ENCODE results near the gene CORO2B. TPM values are rescaled to one million over a fixed set of nuclear protein-coding genes. Genes with fewer than 3 reads are reported as not detected.

CORO2B gene
- total RNA-seq, 2 experiments from 2014 or later = 0.09 to 0.11 TPM

- Mint-ChIP-seq H3K36me3 (ENCODE audit: low read depth) (no peaks in the 10 kb centered on the region), H3K4me1 (no peaks in the 10 kb centered on the region), H3K4me3 (no peak overlapping the region), H3K27ac (no peak overlapping the region), H3K27me3 (no peaks in the 10 kb centered on the region), H3K9me3 (ENCODE audit: low read depth) (no peaks in the 10 kb centered on the region)
- ChIA-PET CTCF (interaction anchor here (1.5 kb wide), 1 partner anchor 10 kb away, joined by 4 read pairs; no protein-coding TSS in a partner anchor), POLR2A (no interaction called here)
- ATAC-seq (no peak), DNase-seq (no peak)
- intact Hi-C loops (cut with DNase I, micrococcal nuclease) = no loop called here
Observed at GRCh38 chr15:68687136-68687735, 108.4 kb downstream of the CORO2B start.

GRCh38 chr15:68691705-68692104 lies 112.9 kb downstream of the CORO2B start:
- H3K27me3 Mint-ChIP-seq = no peaks in the 10 kb centered on the region
- H3K4me3 Mint-ChIP-seq = no peak overlapping the region
- peaks cover 10% of the 10 kb centered on the region for H3K4me1 Mint-ChIP-seq
- ChIA-PET POLR2A (no interaction called here), CTCF (interaction anchor here (1.9 to 2.9 kb wide), 2 partner anchors 17 to 185 kb away, joined by 9 read pairs; no protein-coding TSS in a partner anchor)
- DNase-seq (no peak), ATAC-seq (no peak)
- no peaks in the 10 kb centered on the region for H3K9me3 Mint-ChIP-seq (ENCODE audit: low read depth)
- H3K36me3 Mint-ChIP-seq (ENCODE audit: low read depth) = no peaks in the 10 kb centered on the region
- intact Hi-C loops (cut with DNase I, micrococcal nuclease) = no loop called here
- H3K27ac Mint-ChIP-seq = no peak overlapping the region

GRCh38 chr15:68693071-68693470 lies 114.3 kb downstream of the CORO2B start:
- no peaks in the 10 kb centered on the region for H3K36me3 Mint-ChIP-seq (ENCODE audit: low read depth)
- ATAC-seq (peak; percentile 39), DNase-seq (peak; percentile 12)
- H3K4me1 Mint-ChIP-seq = peaks cover 10% of the 10 kb centered on the region
- H3K27ac Mint-ChIP-seq = no peak overlapping the region
- no peaks in the 10 kb centered on the region for H3K27me3 Mint-ChIP-seq
- intact Hi-C loops (cut with DNase I, micrococcal nuclease) = no loop called here
- CTCF ChIA-PET = interaction anchor here (1.9 kb wide), 1 partner anchor 183 kb away, joined by 9 read pairs; no protein-coding TSS in a partner anchor
- H3K9me3 Mint-ChIP-seq (ENCODE audit: low read depth) = no peaks in the 10 kb centered on the region
- POLR2A ChIA-PET = no interaction called here
- no peak overlapping the region for H3K4me3 Mint-ChIP-seq

GRCh38 chr15:68694111-68694510 lies 115.3 kb downstream of the CORO2B start:
- H3K36me3 Mint-ChIP-seq (ENCODE audit: low read depth) = no peaks in the 10 kb centered on the region
- ATAC-seq (no peak), DNase-seq (no peak)
- ChIA-PET CTCF (no interaction called here), POLR2A (no interaction called here)
- intact Hi-C loops (cut with DNase I, micrococcal nuclease) = no loop called here
- no peaks in the 10 kb centered on the region for H3K9me3 Mint-ChIP-seq (ENCODE audit: low read depth)
- no peak overlapping the region for H3K4me3 Mint-ChIP-seq
- peaks cover 10% of the 10 kb centered on the region for H3K4me1 Mint-ChIP-seq
- no peak overlapping the region for H3K27ac Mint-ChIP-seq
- no peaks in the 10 kb centered on the region for H3K27me3 Mint-ChIP-seq

GRCh38 chr15:68695061-68695595 lies 116.3 kb downstream of the CORO2B start:
- intact Hi-C loops (cut with DNase I, micrococcal nuclease) = no loop called here
- no peak for DNase-seq
- ChIA-PET POLR2A (no interaction called here), CTCF (no interaction called here)
- Mint-ChIP-seq H3K4me3 (no peak overlapping the region), H3K27ac (no peak overlapping the region), H3K27me3 (no peaks in the 10 kb centered on the region), H3K9me3 (ENCODE audit: low read depth) (no peaks in the 10 kb centered on the region), H3K36me3 (ENCODE audit: low read depth) (no peaks in the 10 kb centered on the region), H3K4me1 (peaks cover 10% of the 10 kb centered on the region)
- ATAC-seq = no peak

GRCh38 chr15:68696414-68697363 lies 117.9 kb downstream of the CORO2B start:
- Mint-ChIP-seq H3K27ac (no peak overlapping the region), H3K4me1 (peaks cover 10% of the 10 kb centered on the region), H3K36me3 (ENCODE audit: low read depth) (no peaks in the 10 kb centered on the region), H3K9me3 (ENCODE audit: low read depth) (no peaks in the 10 kb centered on the region), H3K4me3 (no peak overlapping the region), H3K27me3 (no peaks in the 10 kb centered on the region)
- ATAC-seq = no peak
- ChIA-PET CTCF (interaction anchor here (0.6 to 1.0 kb wide), 2 partner anchors 13 to 19 kb away, joined by 3 read pairs; no protein-coding TSS in a partner anchor), POLR2A (interaction anchor here (0.6 kb wide), 1 partner anchor 24 kb away, joined by 11 read pairs; no protein-coding TSS in a partner anchor)
- intact Hi-C loops (cut with DNase I, micrococcal nuclease) = no loop called here
- DNase-seq = no peak

GRCh38 chr15:68697711-68698690 lies 119.2 kb downstream of the CORO2B start:
- intact Hi-C loops (cut with DNase I, micrococcal nuclease) = no loop called here
- CTCF ChIA-PET = interaction anchor here (0.7 to 1.1 kb wide), 2 partner anchors 23 to 575 kb away, joined by 3 read pairs; no protein-coding TSS in a partner anchor

GRCh38 chr15:68698708-68699107 lies 119.9 kb downstream of the CORO2B start:
- no peak for ATAC-seq
- CTCF ChIA-PET = no interaction called here
- no peaks in the 10 kb centered on the region for H3K36me3 Mint-ChIP-seq (ENCODE audit: low read depth)
- intact Hi-C loops (cut with DNase I, micrococcal nuclease) = no loop called here
- POLR2A ChIA-PET = no interaction called here
- no peak for DNase-seq
- no peak overlapping the region for H3K4me3 Mint-ChIP-seq
- no peaks in the 10 kb centered on the region for H3K27me3 Mint-ChIP-seq
- H3K9me3 Mint-ChIP-seq (ENCODE audit: low read depth) = no peaks in the 10 kb centered on the region
- no peaks in the 10 kb centered on the region for H3K4me1 Mint-ChIP-seq
- H3K27ac Mint-ChIP-seq = no peak overlapping the region

More at GRCh38 chr15:68697711-68698690, 119.2 kb downstream of the CORO2B start:
- POLR2A ChIA-PET = no interaction called here
- no peaks in the 10 kb centered on the region for H3K9me3 Mint-ChIP-seq (ENCODE audit: low read depth)
- peaks cover 6% of the 10 kb centered on the region for H3K4me1 Mint-ChIP-seq
- no peak for ATAC-seq
- no peaks in the 10 kb centered on the region for H3K27me3 Mint-ChIP-seq
- H3K27ac Mint-ChIP-seq = no peak overlapping the region
- no peak for DNase-seq
- H3K36me3 Mint-ChIP-seq (ENCODE audit: low read depth) = no peaks in the 10 kb centered on the region
- no peak overlapping the region for H3K4me3 Mint-ChIP-seq

- DNase-seq (no peak), ATAC-seq (no peak)
- H3K36me3 Mint-ChIP-seq (ENCODE audit: low read depth) = no peaks in the 10 kb centered on the region
- intact Hi-C loops (cut with DNase I, micrococcal nuclease) = no loop called here
- no peaks in the 10 kb centered on the region for H3K9me3 Mint-ChIP-seq (ENCODE audit: low read depth)
- H3K4me3 Mint-ChIP-seq = no peak overlapping the region
- H3K27me3 Mint-ChIP-seq = no peaks in the 10 kb centered on the region
- POLR2A ChIA-PET = no interaction called here
- CTCF ChIA-PET = no interaction called here
- H3K4me1 Mint-ChIP-seq = no peaks in the 10 kb centered on the region
- H3K27ac Mint-ChIP-seq = no peak overlapping the region
Observed at GRCh38 chr15:68699124-68699880, 120.5 kb downstream of the CORO2B start.

- H3K27me3 Mint-ChIP-seq = no peaks in the 10 kb centered on the region
- no peaks in the 10 kb centered on the region for H3K36me3 Mint-ChIP-seq (ENCODE audit: low read depth)
- no peaks in the 10 kb centered on the region for H3K9me3 Mint-ChIP-seq (ENCODE audit: low read depth)
- ChIA-PET POLR2A (no interaction called here), CTCF (no interaction called here)
- DNase-seq (no peak), ATAC-seq (no peak)
- H3K27ac Mint-ChIP-seq = no peak overlapping the region
- intact Hi-C loops (cut with DNase I, micrococcal nuclease) = no loop called here
- H3K4me1 Mint-ChIP-seq = no peaks in the 10 kb centered on the region
- H3K4me3 Mint-ChIP-seq = no peak overlapping the region
Observed at GRCh38 chr15:68699881-68700454, 121.2 kb downstream of the CORO2B start.

Data from activated CD4-positive, alpha-beta T cell treated with anti-CD3 and anti-CD28 coated beads for 36 hours (primary cell).